Ishikawa (cell line): ENCODE results near the gene EEF1AKMT1.

Experiments
- CEBPB ChIP-seq: IDR thresholded peaks from 2 replicates; pipeline ENCODE4 v1.6.1; 2012
- CREB1 ChIP-seq: IDR thresholded peaks from 2 replicates; pipeline ENCODE4 v1.6.1; 2012; ENCODE audit warnings: low read depth
- EGR1 ChIP-seq: IDR thresholded peaks from 2 replicates; pipeline ENCODE4 v1.6.1; 2012
- EP300 ChIP-seq: IDR thresholded peaks from 2 replicates; pipeline ENCODE4 v1.6.1; 2012; ENCODE audit warnings: borderline replicate concordance
- FOXM1 ChIP-seq: IDR thresholded peaks from 2 replicates; pipeline ENCODE4 v1.6.1; 2012; ENCODE audit warnings: low read depth, borderline replicate concordance
- NFIC ChIP-seq: IDR thresholded peaks from 2 replicates; pipeline ENCODE4 v1.6.1; 2012
- RAD21 ChIP-seq: IDR thresholded peaks from 2 replicates; pipeline ENCODE4 v1.6.1; 2012; ENCODE audit warnings: low read depth
- TAF1 ChIP-seq: IDR thresholded peaks from 2 replicates; pipeline ENCODE4 v1.6.1; 2012; ENCODE audit warnings: low read depth, mild to moderate bottlenecking
- TCF12 ChIP-seq: IDR thresholded peaks from 2 replicates; pipeline ENCODE4 v1.6.1; 2012; ENCODE audit warnings: low read depth
- TEAD4 ChIP-seq: IDR thresholded peaks from 2 replicates; pipeline ENCODE4 v1.6.1; 2012
- USF1 ChIP-seq: IDR thresholded peaks from 2 replicates; pipeline ENCODE4 v1.6.1; 2012
- YY1 ChIP-seq: IDR thresholded peaks from 2 replicates; pipeline ENCODE4 v1.6.1; 2012; ENCODE audit warnings: low read depth
- ZBTB7A ChIP-seq: IDR thresholded peaks from 2 replicates; pipeline ENCODE4 v1.6.1; 2012; ENCODE audit warnings: low read depth
- TF ChIP-seq, protein P1 (sequence below): IDR thresholded peaks from 2 replicates; pipeline ENCODE4 v1.6.1; 2012; ENCODE audit warnings: low read depth, mild to moderate bottlenecking
- TF ChIP-seq, protein P2 (sequence below): IDR thresholded peaks from 2 replicates; pipeline ENCODE4 v1.6.1; 2012

EEF1AKMT1 gene

GRCh38 chr13:20699715-20700114 lies 74.0 kb downstream of the EEF1AKMT1 start:
- TF ChIP-seq YY1 (no peak), EGR1 (no peak), CREB1 (no peak), NFIC (no peak), ZBTB7A (no peak)
- TF ChIP-seq, protein P1, sequence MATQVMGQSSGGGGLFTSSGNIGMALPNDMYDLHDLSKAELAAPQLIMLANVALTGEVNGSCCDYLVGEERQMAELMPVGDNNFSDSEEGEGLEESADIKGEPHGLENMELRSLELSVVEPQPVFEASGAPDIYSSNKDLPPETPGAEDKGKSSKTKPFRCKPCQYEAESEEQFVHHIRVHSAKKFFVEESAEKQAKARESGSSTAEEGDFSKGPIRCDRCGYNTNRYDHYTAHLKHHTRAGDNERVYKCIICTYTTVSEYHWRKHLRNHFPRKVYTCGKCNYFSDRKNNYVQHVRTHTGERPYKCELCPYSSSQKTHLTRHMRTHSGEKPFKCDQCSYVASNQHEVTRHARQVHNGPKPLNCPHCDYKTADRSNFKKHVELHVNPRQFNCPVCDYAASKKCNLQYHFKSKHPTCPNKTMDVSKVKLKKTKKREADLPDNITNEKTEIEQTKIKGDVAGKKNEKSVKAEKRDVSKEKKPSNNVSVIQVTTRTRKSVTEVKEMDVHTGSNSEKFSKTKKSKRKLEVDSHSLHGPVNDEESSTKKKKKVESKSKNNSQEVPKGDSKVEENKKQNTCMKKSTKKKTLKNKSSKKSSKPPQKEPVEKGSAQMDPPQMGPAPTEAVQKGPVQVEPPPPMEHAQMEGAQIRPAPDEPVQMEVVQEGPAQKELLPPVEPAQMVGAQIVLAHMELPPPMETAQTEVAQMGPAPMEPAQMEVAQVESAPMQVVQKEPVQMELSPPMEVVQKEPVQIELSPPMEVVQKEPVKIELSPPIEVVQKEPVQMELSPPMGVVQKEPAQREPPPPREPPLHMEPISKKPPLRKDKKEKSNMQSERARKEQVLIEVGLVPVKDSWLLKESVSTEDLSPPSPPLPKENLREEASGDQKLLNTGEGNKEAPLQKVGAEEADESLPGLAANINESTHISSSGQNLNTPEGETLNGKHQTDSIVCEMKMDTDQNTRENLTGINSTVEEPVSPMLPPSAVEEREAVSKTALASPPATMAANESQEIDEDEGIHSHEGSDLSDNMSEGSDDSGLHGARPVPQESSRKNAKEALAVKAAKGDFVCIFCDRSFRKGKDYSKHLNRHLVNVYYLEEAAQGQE = no peak
- TF ChIP-seq, protein P2, sequence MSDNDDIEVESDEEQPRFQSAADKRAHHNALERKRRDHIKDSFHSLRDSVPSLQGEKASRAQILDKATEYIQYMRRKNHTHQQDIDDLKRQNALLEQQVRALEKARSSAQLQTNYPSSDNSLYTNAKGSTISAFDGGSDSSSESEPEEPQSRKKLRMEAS = no peak

DNA sequence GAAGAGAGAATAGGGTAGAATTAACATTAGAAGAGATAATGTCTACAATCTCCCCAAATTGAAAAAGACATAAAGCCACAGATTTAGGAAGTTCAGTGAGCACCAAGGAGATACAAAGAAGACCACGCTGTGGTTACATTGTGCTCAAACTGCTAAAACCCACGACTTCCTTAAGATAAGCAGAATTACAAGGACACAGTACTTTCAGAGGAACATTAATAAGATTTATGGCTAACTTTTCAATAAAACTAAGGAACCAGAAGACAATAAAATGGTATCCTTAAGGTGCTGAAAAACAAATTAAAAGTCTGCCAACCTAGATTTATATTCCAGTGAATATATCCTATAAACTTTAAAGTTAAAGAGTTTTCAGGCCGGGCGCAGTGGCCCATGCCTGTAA lies 77.7 kb downstream of the EEF1AKMT1 start:
- TF ChIP-seq TEAD4 = no peak
- no peak for TF ChIP-seq EGR1
- TF ChIP-seq, protein P1 = no peak
- no peak for TF ChIP-seq TAF1

GRCh38 chr13:20691616-20692015 lies 82.1 kb downstream of the EEF1AKMT1 start:
- no peak for TF ChIP-seq CEBPB
- no peak for TF ChIP-seq TCF12
- no peak for TF ChIP-seq CREB1
- no peak for TF ChIP-seq YY1
- TF ChIP-seq TEAD4 = no peak
- no peak for TF ChIP-seq FOXM1
- TF ChIP-seq USF1 = no peak
- no peak for TF ChIP-seq EP300
- TF ChIP-seq EGR1 = no peak
- no peak for TF ChIP-seq NFIC
- no peak for TF ChIP-seq TAF1
- no peak for TF ChIP-seq RAD21
- TF ChIP-seq, protein P2 = no peak
- TF ChIP-seq ZBTB7A = no peak
- TF ChIP-seq, protein P1 = no peak

DNA sequence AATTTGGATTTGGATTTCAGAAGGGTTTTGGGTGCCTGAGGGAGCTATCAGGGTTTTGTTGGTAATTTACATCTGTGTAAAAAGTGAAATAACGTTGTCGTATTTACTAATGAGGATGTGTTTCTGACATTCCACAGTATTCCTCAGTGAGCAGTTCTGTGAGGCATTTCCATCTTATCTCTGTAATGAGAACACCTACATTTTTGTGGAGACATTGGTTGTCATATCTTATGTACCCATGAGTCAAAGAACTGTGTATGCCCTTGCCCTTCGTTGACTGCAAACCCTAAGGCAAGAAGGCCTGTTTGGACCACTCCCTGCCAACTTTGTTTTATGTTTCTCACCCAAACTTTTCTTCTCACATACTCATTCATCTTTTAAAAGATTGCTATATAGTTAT lies 84.5 kb downstream of the EEF1AKMT1 start:
- no peak for TF ChIP-seq ZBTB7A
- no peak for TF ChIP-seq CEBPB
- TF ChIP-seq FOXM1 = no peak
- TF ChIP-seq YY1 = no peak
- no peak for TF ChIP-seq USF1
- no peak for TF ChIP-seq CREB1
- TF ChIP-seq TAF1 = no peak
- no peak for TF ChIP-seq TCF12
- TF ChIP-seq, protein P1 = no peak
- no peak for TF ChIP-seq NFIC
- no peak for TF ChIP-seq EP300
- no peak for TF ChIP-seq TEAD4
- TF ChIP-seq, protein P2 = no peak
- TF ChIP-seq EGR1 = no peak
